CD14-positive monocyte (primary cell): ENCODE data around the gene FOXO3. TPM values are rescaled to one million over a fixed set of nuclear protein-coding genes. Genes with fewer than 3 reads are reported as not detected.

ENCODE experiments used
- DNase-seq, 3 donors: peaks; one replicate each; pipeline ENCODE4 v3.0.0-alpha.2; 2011 to 2022
- H2AFZ ChIP-seq: 2 replicates; pipeline ENCODE4 v1.6.0; 2012; ENCODE audit warnings: mild to moderate bottlenecking, low read depth, low read length, inconsistent platforms; ENCODE audit not compliant: insufficient read depth, poor library complexity, severe bottlenecking
- H3K27ac ChIP-seq, 2 donors: 1 replicate in 1 of 2; 2 replicates in 1 of 2; pipeline ENCODE4 v1.5.1; 2012 to 2013; ENCODE audit warnings: low read length in 2 of 2, control low read depth in 1 of 2, inconsistent platforms in 1 of 2, low read depth in 1 of 2, mild to moderate bottlenecking in 1 of 2
- H3K27me3 ChIP-seq, 2 donors: one replicate each; pipeline versions ENCODE4 v1.6.0 to v1.6.1; 2011 to 2013; ENCODE audit warnings: low read length in 2 of 2; ENCODE audit not compliant: control insufficient read depth in 2 of 2, insufficient read depth in 2 of 2
- H3K36me3 ChIP-seq, 2 donors: replicated peaks in 1 of 2; 1 replicate in 1 of 2; 2 replicates in 1 of 2; pipeline versions ENCODE4 v1.5.1 to v1.6.1; 2012 to 2013; ENCODE audit warnings: low read length in 2 of 2, control low read depth in 1 of 2, inconsistent platforms in 1 of 2, mild to moderate bottlenecking in 1 of 2; ENCODE audit not compliant: insufficient read depth in 2 of 2, control insufficient read depth in 1 of 2
- H3K4me1 ChIP-seq, 2 donors: 1 replicate in 1 of 2; 2 replicates in 1 of 2; pipeline versions ENCODE4 v1.5.1 to v1.6.1; 2012 to 2013; ENCODE audit warnings: low read length in 2 of 2, control low read depth in 1 of 2, inconsistent platforms in 1 of 2, mild to moderate bottlenecking in 1 of 2, moderate library complexity in 1 of 2; ENCODE audit not compliant: insufficient read depth in 2 of 2, control insufficient read depth in 1 of 2
- H3K4me2 ChIP-seq: replicated peaks from 2 replicates; pipeline ENCODE3; 2012; ENCODE audit warnings: low read length, moderate library complexity, mild to moderate bottlenecking; ENCODE audit not compliant: poor library complexity, severe bottlenecking; ENCODE audit errors: extremely low read depth
- H3K4me3 ChIP-seq, 3 experiments: fragments of 200-600 bp in 1 of 3; sonication (generic) in 1 of 3; replicated peaks in 1 of 3; 1 replicate in 2 of 3; 2 replicates in 1 of 3; pipeline ENCODE4 v1.5.1; 2011 to 2013; ENCODE audit warnings: low read length in 3 of 3, mild to moderate bottlenecking in 3 of 3, control low read depth in 2 of 3, low read depth in 2 of 3, inconsistent platforms in 1 of 3, moderate library complexity in 1 of 3
- H3K79me2 ChIP-seq: 2 replicates; pipeline ENCODE4 v1.6.0; 2012; ENCODE audit warnings: mild to moderate bottlenecking, control low read depth, inconsistent platforms, low read length, moderate library complexity; ENCODE audit not compliant: insufficient read depth
- H3K9ac ChIP-seq: 2 replicates; pipeline ENCODE4 v1.6.0; 2017; ENCODE audit warnings: low read length, mild to moderate bottlenecking; ENCODE audit not compliant: insufficient read depth, poor library complexity, severe bottlenecking
- H3K9me3 ChIP-seq, 2 donors: replicated peaks in 1 of 2; 1 replicate in 1 of 2; 2 replicates in 1 of 2; pipeline versions ENCODE4 v1.5.1 to v1.6.1; 2012 to 2013; ENCODE audit warnings: low read length in 2 of 2, control low read depth in 1 of 2; ENCODE audit not compliant: control insufficient read depth in 1 of 2, insufficient read depth in 1 of 2
- H4K20me1 ChIP-seq: 2 replicates; pipeline ENCODE4 v1.6.0; 2012; ENCODE audit warnings: mild to moderate bottlenecking, low read length, control low read depth, moderate library complexity; ENCODE audit not compliant: insufficient read depth
- H3K27ac Mint-ChIP-seq, 7 donors: one replicate each; pipeline ENCODE4 v1.8.0; 2020; ENCODE audit warnings: mild to moderate bottlenecking in 7 of 7, mixed read lengths in 7 of 7, moderate library complexity in 6 of 7, inconsistent platforms in 2 of 7
- H3K27me3 Mint-ChIP-seq, 3 donors: one replicate each; pipeline ENCODE4 v1.8.0; 2021 to 2022; ENCODE audit warnings: low read depth in 3 of 3, mild to moderate bottlenecking in 3 of 3, mixed read lengths in 3 of 3, moderate library complexity in 3 of 3, inconsistent platforms in 1 of 3
- H3K36me3 Mint-ChIP-seq, 2 donors: one replicate each; pipeline ENCODE4 v1.8.0; 2020; ENCODE audit warnings: mixed read lengths in 2 of 2, inconsistent platforms in 1 of 2, mild to moderate bottlenecking in 1 of 2
- H3K4me1 Mint-ChIP-seq: one replicate; pipeline ENCODE4 v1.8.0; 2020; ENCODE audit warnings: mild to moderate bottlenecking, mixed read lengths
- H3K4me3 Mint-ChIP-seq, 2 donors: one replicate each; pipeline ENCODE4 v1.8.0; 2020; ENCODE audit warnings: mild to moderate bottlenecking in 2 of 2, mixed read lengths in 2 of 2, moderate library complexity in 1 of 2
- H3K9me3 Mint-ChIP-seq, 7 donors: one replicate each; pipeline ENCODE4 v1.8.0; 2020 to 2022; ENCODE audit warnings: mixed read lengths in 7 of 7, mild to moderate bottlenecking in 6 of 7, moderate library complexity in 6 of 7, inconsistent platforms in 2 of 7
- CTCF ChIP-seq: fragments of 200-600 bp; IDR thresholded peaks from one replicate; pipeline ENCODE4 v1.8.0; 2022; ENCODE audit warnings: antibody characterized with exemption, mild to moderate bottlenecking
- WGBS: methylation state at CpG from one replicate; pipeline ENCODE4 v1.1.5; 2013; ENCODE audit warnings: missing lambda C conversion rate; ENCODE audit not compliant: insufficient coverage; 5-methylcytosine and 5-hydroxymethylcytosine counted together
- intact Hi-C, 2 donors: fragments of 100-400 bp; cut with micrococcal nuclease; formaldehyde crosslinking; loops; one replicate each; pipeline versions ENCODE4 v1.15.0 to v1.15.1; 2023
- polyA plus RNA-seq, 3 donors: library from polyadenylated mRNA; depleted of rRNA in 1 of 3; unstranded in 2 of 3; stranded (reverse) in 1 of 3; fragments of 300-500 nt in 2 of 3; fragments of >200 nt in 1 of 3; fragmentation: Illumina TruSeq in 2 of 3; gene quantifications; 1 replicate in 2 of 3; 2 replicates in 1 of 3; pipeline ENCODE4 v1.2.3, GENCODE V29; 2012 to 2021

The FOXO3 gene
- polyA plus RNA-seq, 3 donors, result 15.4 to 23.2 (median 17.5) TPM

- peak; percentile 73 to 82 (median 80) for DNase-seq
- Mint-ChIP-seq H3K4me1 (peaks cover 66% of the 10 kb centered on the region), H3K36me3 (peaks cover 45 to 54% of the 10 kb centered on the region in 2 donors), H3K4me3 (peak overlapping the region; percentile 64 to 80), H3K27me3 (peaks cover 0 to 9% (median 0%) of the 10 kb centered on the region in 3 donors), H3K27ac (peak overlapping the region; percentile 97 to 99 (median 98)), H3K9me3 (peaks cover 0 to 2% (median 0%) of the 10 kb centered on the region in 7 donors)
- Histone ChIP-seq H4K20me1 (peaks cover 87% of the 10 kb centered on the region), H3K79me2 (peaks cover 79% of the 10 kb centered on the region), H2AFZ (no peak overlapping the region), H3K9ac (peak overlapping the region; percentile 70), H3K27me3 (no peaks in the 10 kb centered on the region), H3K4me3 (peak overlapping the region; percentile 2 to 100 (median 46)), H3K27ac (peak overlapping the region; percentile 60 to 98), H3K4me2 (peak overlapping the region; percentile 99), H3K9me3 (no peaks in the 10 kb centered on the region), H3K36me3 (peaks cover 6 to 13% of the 10 kb centered on the region in 2 donors), H3K4me1 (peaks cover 69 to 76% of the 10 kb centered on the region in 2 donors)
- intact Hi-C loops, result loop anchor here (5.0 to 10.0 kb wide), 2 partner anchors 60 to 402 kb away; no protein-coding TSS in a partner anchor
- TF ChIP-seq CTCF, result no peak
- no CpG with 5 or more reads among the region's 4 CpGs for WGBS
These were observed 4.5 kb downstream of the FOXO3 start for GRCh38 chr6:108565091-108565766.

- peaks cover 50 to 60% of the 10 kb centered on the region in 2 donors for H3K36me3 Mint-ChIP-seq
- peaks cover 0 to 9% (median 2%) of the 10 kb centered on the region in 3 donors for H3K27me3 Mint-ChIP-seq
- DNase-seq, result peak; percentile 96 to 99 (median 99)
- Histone ChIP-seq H3K79me2 (peaks cover 84% of the 10 kb centered on the region), H3K27ac (peak overlapping the region; percentile 86 to 98), H3K4me3 (peak overlapping the region in 2 of 3 experiments; percentile 24 to 100), H3K9me3 (no peaks in the 10 kb centered on the region), H4K20me1 (peaks cover 91% of the 10 kb centered on the region), H3K4me1 (peaks cover 69 to 76% of the 10 kb centered on the region in 2 donors), H3K9ac (peak overlapping the region; percentile 70), H2AFZ (no peak overlapping the region), H3K4me2 (peak overlapping the region; percentile 99), H3K36me3 (peaks cover 10 to 20% of the 10 kb centered on the region in 2 donors), H3K27me3 (no peaks in the 10 kb centered on the region)
- peaks cover 67% of the 10 kb centered on the region for H3K4me1 Mint-ChIP-seq
- peak overlapping the region; percentile 64 to 68 for H3K4me3 Mint-ChIP-seq
- peaks cover 0 to 2% (median 0%) of the 10 kb centered on the region in 7 donors for H3K9me3 Mint-ChIP-seq
- no CpG with 5 or more reads among the region's 4 CpGs for WGBS
- H3K27ac Mint-ChIP-seq, result peak overlapping the region; percentile 97 to 99 (median 98)
- no peak for TF ChIP-seq CTCF
- intact Hi-C loops, result loop anchor here (5.0 to 10.0 kb wide), 2 partner anchors 59 to 401 kb away; no protein-coding TSS in a partner anchor
These were observed 5.2 kb downstream of the FOXO3 start for GRCh38 chr6:108565893-108566292.
